SK-N-SH (cell line): ENCODE measurements around the gene FLT3LG. TPM values are rescaled to one million over a fixed set of nuclear protein-coding genes. Genes with fewer than 3 reads are reported as not detected.

Experiments used
- CTCF ChIA-PET: fragments of 300-600, 350-600 bp; formaldehyde crosslinking; extraction: SDS; loops from one replicate; lab custom pipeline; 2021; lab: Yijun Ruan, JAX
- POLR2A ChIA-PET: fragments of 350-600 bp; sonication (Branson Sonifier 250); formaldehyde crosslinking; extraction: SDS; loops from one replicate; lab custom pipeline; 2020; ENCODE audit warnings: antibody characterized with exemption, inconsistent platforms; lab: Yijun Ruan, JAX
- DNase-seq: peaks from one replicate; pipeline ENCODE4 v3.0.0; 2012
- H2AFZ ChIP-seq: fragments of 200-600 bp; sonication (generic); 2 replicates; pipeline ENCODE4 v1.8.1; 2016; ENCODE audit warnings: antibody characterized with exemption, mild to moderate bottlenecking, low read depth
- H3F3A ChIP-seq: fragments of 200-600 bp; sonication (generic); replicated peaks from 2 replicates; pipeline ENCODE3; 2016; ENCODE audit warnings: antibody characterized with exemption, mild to moderate bottlenecking; ENCODE audit not compliant: insufficient read depth
- H3K27ac ChIP-seq, 2 experiments: fragments of 200-500 bp in 1 of 2; fragments of 200-600 bp in 1 of 2; sonication (Bioruptor generic) in 1 of 2; sonication (generic), shearing (Covaris generic) in 1 of 2; 2 replicates each; pipeline versions ENCODE4 v1.5.1 to v1.6.1; 2014 to 2016; ENCODE audit warnings: low read depth in 2 of 2, inconsistent platforms in 1 of 2, low read length in 1 of 2, mild to moderate bottlenecking in 1 of 2, mixed read lengths in 1 of 2
- H3K27me3 ChIP-seq: fragments of 200-600 bp; sonication (generic), shearing (Covaris generic); 2 replicates; pipeline ENCODE4 v1.6.1; 2016; ENCODE audit warnings: mixed run types; ENCODE audit not compliant: insufficient read depth
- H3K36me3 ChIP-seq, 2 experiments: fragments of 200-500 bp in 1 of 2; fragments of 200-600 bp in 1 of 2; sonication (Bioruptor generic) in 1 of 2; sonication (generic) in 1 of 2; replicated peaks in 1 of 2; 2 replicates each; pipeline versions ENCODE3 to v1.5.1; 2014 to 2016; ENCODE audit warnings: low read length in 1 of 2, mild to moderate bottlenecking in 1 of 2; ENCODE audit not compliant: insufficient read depth in 2 of 2, control insufficient read depth in 1 of 2
- H3K4me1 ChIP-seq, 2 experiments: fragments of 200-500 bp in 1 of 2; fragments of 200-600 bp in 1 of 2; sonication (Bioruptor generic) in 1 of 2; sonication (generic), shearing (Covaris generic) in 1 of 2; 2 replicates each; pipeline versions ENCODE4 v1.5.1 to v1.6.1; 2014 to 2016; ENCODE audit warnings: low read depth in 1 of 2, low read length in 1 of 2, mixed run types in 1 of 2; ENCODE audit not compliant: insufficient read depth in 2 of 2, control insufficient read depth in 1 of 2
- H3K4me2 ChIP-seq: fragments of 200-600 bp; sonication (generic), shearing (Covaris generic); 2 replicates; pipeline ENCODE4 v1.6.1; 2017; ENCODE audit warnings: mixed run types
- H3K4me3 ChIP-seq, 2 experiments: fragments of 200-500 bp in 1 of 2; fragments of 200-600 bp in 1 of 2; sonication (Bioruptor generic) in 1 of 2; sonication (generic), shearing (Covaris generic) in 1 of 2; 2 replicates each; pipeline versions ENCODE4 v1.5.1 to v1.8.1; 2014 to 2016; ENCODE audit warnings: low read depth in 2 of 2, inconsistent platforms in 1 of 2, low read length in 1 of 2, mild to moderate bottlenecking in 1 of 2, mixed read lengths in 1 of 2, moderate library complexity in 1 of 2
- H3K79me2 ChIP-seq: fragments of 200-600 bp; sonication (generic); 2 replicates; pipeline ENCODE4 v1.8.1; 2017; ENCODE audit warnings: mild to moderate bottlenecking; ENCODE audit not compliant: insufficient read depth
- H3K9ac ChIP-seq: fragments of 200-600 bp; sonication (generic); 2 replicates; pipeline ENCODE4 v1.6.1; 2017; ENCODE audit warnings: mixed run types
- H3K9me2 ChIP-seq: fragments of 200-600 bp; sonication (generic); 2 replicates; pipeline ENCODE4 v1.6.1; 2017; ENCODE audit warnings: mixed run types
- H3K9me3 ChIP-seq: fragments of 200-600 bp; sonication (generic); 2 replicates; pipeline ENCODE4 v1.6.1; 2017; ENCODE audit warnings: mixed run types, mild to moderate bottlenecking, moderate library complexity
- H4K20me1 ChIP-seq: fragments of 200-600 bp; sonication (generic); 2 replicates; pipeline ENCODE4 v1.6.1; 2017; ENCODE audit warnings: mild to moderate bottlenecking, mixed run types; ENCODE audit not compliant: insufficient read depth
- CHD2 ChIP-seq: fragments of 150-350 bp; IDR thresholded peaks from 2 replicates; pipeline ENCODE4 v1.6.1; 2018; ENCODE audit warnings: low read length; ENCODE audit not compliant: partially characterized antibody
- EP300 ChIP-seq, 2 experiments: IDR thresholded peaks; 2 replicates each; pipeline versions ENCODE4 v1.4.0 to v1.6.1; 2012; ENCODE audit warnings: borderline replicate concordance in 1 of 2, low read depth in 1 of 2, low read length in 1 of 2
- FOXJ3 ChIP-seq: sonication (generic); formaldehyde crosslinking; IDR thresholded peaks from 2 replicates; pipeline ENCODE4 v1.5.1; 2020; ENCODE audit warnings: mild to moderate bottlenecking, missing genetic modification reagents
- GABPA ChIP-seq: IDR thresholded peaks from 2 replicates; pipeline ENCODE4 v1.4.0; 2012; ENCODE audit warnings: low read depth, mild to moderate bottlenecking
- GATA2 ChIP-seq: sonication (generic); formaldehyde crosslinking; IDR thresholded peaks from 2 replicates; pipeline ENCODE4 v1.5.0; 2020; ENCODE audit warnings: mild to moderate bottlenecking, missing genetic modification reagents
- JUND ChIP-seq: IDR thresholded peaks from 2 replicates; pipeline ENCODE4 v1.4.0; 2012
- MXI1 ChIP-seq: IDR thresholded peaks from 2 replicates; pipeline ENCODE4 v1.6.1; 2012; ENCODE audit warnings: mild to moderate bottlenecking, low read depth, low read length, improper control_type of control experiment
- REST ChIP-seq: IDR thresholded peaks from 2 replicates; pipeline ENCODE4 v1.6.1; 2012; ENCODE audit warnings: mild to moderate bottlenecking, low read depth, low read length, moderate library complexity
- RFX5 ChIP-seq: IDR thresholded peaks from 2 replicates; pipeline ENCODE4 v1.6.1; 2012; ENCODE audit warnings: mild to moderate bottlenecking, improper control_type of control experiment, low read length
- RXRA ChIP-seq: IDR thresholded peaks from 2 replicates; pipeline ENCODE4 v1.4.0; 2012; ENCODE audit warnings: low read depth, mild to moderate bottlenecking, borderline replicate concordance
- SMC3 ChIP-seq: IDR thresholded peaks from 2 replicates; pipeline ENCODE4 v1.6.1; 2012; ENCODE audit warnings: low read depth, low read length, improper control_type of control experiment
- WGBS: methylation state at CpG from one replicate; pipeline ENCODE4 v1.1.6; 2017; ENCODE audit warnings: low lambda C conversion rate; 5-methylcytosine and 5-hydroxymethylcytosine counted together
- polyA plus RNA-seq, 3 experiments: library from polyadenylated mRNA; depleted of rRNA; stranded (reverse); fragments of >200 nt; gene quantifications; 2 replicates each; pipeline ENCODE4 v1.2.3, GENCODE V29; 2012
- TF ChIP-seq, protein P1 (sequence below): fragments of 150-350 bp; IDR thresholded peaks from 2 replicates; pipeline ENCODE4 v1.6.1; 2016; ENCODE audit warnings: mild to moderate bottlenecking, low read depth, low read length

The FLT3LG gene
- polyA plus RNA-seq, 1 of the 3 experiments (the other 2 are of a cell fraction): 6.4 TPM

- TF ChIP-seq REST: no peak
- no peak for TF ChIP-seq SMC3
- no peak for TF ChIP-seq CHD2
- TF ChIP-seq, protein P1, sequence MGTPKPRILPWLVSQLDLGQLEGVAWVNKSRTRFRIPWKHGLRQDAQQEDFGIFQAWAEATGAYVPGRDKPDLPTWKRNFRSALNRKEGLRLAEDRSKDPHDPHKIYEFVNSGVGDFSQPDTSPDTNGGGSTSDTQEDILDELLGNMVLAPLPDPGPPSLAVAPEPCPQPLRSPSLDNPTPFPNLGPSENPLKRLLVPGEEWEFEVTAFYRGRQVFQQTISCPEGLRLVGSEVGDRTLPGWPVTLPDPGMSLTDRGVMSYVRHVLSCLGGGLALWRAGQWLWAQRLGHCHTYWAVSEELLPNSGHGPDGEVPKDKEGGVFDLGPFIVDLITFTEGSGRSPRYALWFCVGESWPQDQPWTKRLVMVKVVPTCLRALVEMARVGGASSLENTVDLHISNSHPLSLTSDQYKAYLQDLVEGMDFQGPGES: no peak
- TF ChIP-seq RXRA: no peak
- no peak for TF ChIP-seq FOXJ3 (CRISPR knock-in tag)
- TF ChIP-seq GABPA: no peak
- no peak for TF ChIP-seq JUND
- TF ChIP-seq, all 33 proteins: peak for 0
Observed at GRCh38 chr19:49479975-49480628, 6.1 kb downstream of the FLT3LG start (continued).

GRCh38 chr19:49481020-49481683 lies 7.1 kb downstream of the FLT3LG start:
- POLR2A ChIA-PET: interaction anchor here (0.7 kb wide), 1 partner anchor 1278 kb away, joined by 3 read pairs; no protein-coding TSS in a partner anchor
- 93% methylated on average over 6 of the region's 7 CpGs for WGBS
- TF ChIP-seq SMC3: no peak
- TF ChIP-seq FOXJ3 (CRISPR knock-in tag): no peak
- no peak for TF ChIP-seq GATA2 (CRISPR knock-in tag)
- TF ChIP-seq CHD2: no peak
- TF ChIP-seq RFX5: no peak
- no peak for TF ChIP-seq MXI1
- no peak for TF ChIP-seq REST
- no peak for TF ChIP-seq EP300 (IDR thresholded peaks at IDR 0.05; ENCODE audit: borderline replicate concordance in 1 of 2, low read depth in 1 of 2, low read length in 1 of 2)

More at GRCh38 chr19:49481020-49481683, 7.1 kb downstream of the FLT3LG start:
- no peak for DNase-seq
- no peaks in the 10 kb centered on the region for H3K36me3 ChIP-seq
- no peak overlapping the region for H2AFZ ChIP-seq
- no peaks in the 10 kb centered on the region; a peak in 1 of 4 replicates for H3K4me1 ChIP-seq
- H3K27ac ChIP-seq: no peak overlapping the region
- H3F3A ChIP-seq: peaks cover 3% of the 10 kb centered on the region
- no peaks in the 10 kb centered on the region for H3K9me2 ChIP-seq
- H3K9me3 ChIP-seq: no peaks in the 10 kb centered on the region
- H3K9ac ChIP-seq: no peak overlapping the region
- H3K27me3 ChIP-seq: no peaks in the 10 kb centered on the region
- no peak overlapping the region for H3K4me3 ChIP-seq
- no peaks in the 10 kb centered on the region for H4K20me1 ChIP-seq
- CTCF ChIA-PET: no interaction called here
- no peak overlapping the region for H3K4me2 ChIP-seq
- no peaks in the 10 kb centered on the region for H3K79me2 ChIP-seq
